NCI-H510A treated with DMSO at 0.1 percent for 48 hours (cell line): ENCODE data around the gene PTPRZ1.

Source experiments
- DNase-seq: peaks from one replicate; lab custom pipeline; 2025; lab: John Stamatoyannopoulos, UW

Gene PTPRZ1

DNA sequence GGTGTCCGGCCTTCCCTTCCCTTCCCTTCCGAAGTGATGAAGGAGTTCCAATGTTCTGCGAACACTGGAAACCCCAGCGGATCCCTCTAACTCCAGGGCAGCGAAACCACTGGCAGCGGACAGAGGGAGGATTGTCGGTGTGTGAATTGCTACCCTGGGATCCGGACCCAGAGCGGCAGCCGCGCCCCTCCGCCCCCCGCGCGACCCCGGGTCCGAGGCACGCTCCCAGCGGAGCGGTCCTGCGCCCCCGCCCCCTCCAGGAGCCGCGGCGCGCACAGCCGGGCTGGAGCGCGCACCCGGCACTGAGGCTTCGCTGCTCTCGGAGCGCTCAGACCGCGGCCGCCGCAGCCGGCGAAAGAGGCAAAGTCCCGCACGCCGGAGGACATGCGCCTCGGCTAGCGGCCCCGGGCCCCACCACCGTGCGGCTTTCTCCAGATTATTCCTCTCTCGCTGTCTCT lies at the start of gene PTPRZ1:
PTPRZ1 (plus strand) TSS at position 331 of the 458 bp plus-strand sequence. CDS start 339 bp downstream, outside the sequence.
- peak; percentile 2 for DNase-seq

GRCh38 chr7:121824276-121824675 lies 48.7 kb upstream of the PTPRZ1 start:
- DNase-seq, result no peak

GRCh38 chr7:121831351-121831750 lies 41.6 kb upstream of the PTPRZ1 start:
- DNase-seq, result no peak

- no peak for DNase-seq
Observed at GRCh38 chr7:121831801-121832200, 41.2 kb upstream of the PTPRZ1 start.

- DNase-seq, result no peak
Observed at GRCh38 chr7:121832347-121832746, 40.6 kb upstream of the PTPRZ1 start.

GRCh38 chr7:121833991-121834390 lies 39.0 kb upstream of the PTPRZ1 start:
- no peak for DNase-seq

DNA sequence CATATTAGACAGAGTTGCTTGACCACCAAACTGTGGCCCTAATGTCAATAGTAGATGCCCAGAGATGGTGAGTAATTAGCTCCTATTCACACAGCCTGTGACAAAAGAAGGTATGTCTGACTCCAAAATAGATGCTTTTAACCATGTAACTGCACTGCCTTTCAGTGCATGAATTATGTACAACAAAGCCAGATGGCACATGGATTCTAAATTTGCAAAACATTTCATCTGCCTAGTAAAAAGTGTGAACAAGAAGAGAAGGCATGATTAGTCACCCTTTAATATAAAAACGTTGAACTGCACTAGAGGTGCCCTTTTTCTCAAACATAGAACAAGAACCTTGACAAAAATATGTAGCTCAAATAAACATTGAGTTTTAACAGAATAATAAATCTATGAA lies 35.5 kb upstream of the PTPRZ1 start:
- no peak for DNase-seq

DNA sequence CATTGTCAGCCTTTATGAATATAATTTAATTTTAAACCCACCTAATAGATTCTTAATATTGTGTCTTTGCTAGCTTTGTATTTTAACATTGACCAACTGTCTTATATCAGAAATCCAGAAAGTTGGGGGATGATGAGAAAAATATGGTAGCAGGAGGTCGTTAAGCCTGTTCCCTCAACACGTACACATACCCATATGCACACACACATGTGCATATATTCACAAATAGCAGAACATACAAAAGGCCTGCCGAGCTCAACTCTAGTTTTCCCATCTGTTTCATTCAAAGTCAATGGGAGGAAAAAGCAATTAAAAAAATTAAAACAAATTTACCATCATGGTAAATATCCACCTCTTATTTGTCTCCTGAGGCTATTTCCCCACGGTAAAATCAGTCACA lies 25.9 kb upstream of the PTPRZ1 start:
- DNase-seq, result no peak

DNA sequence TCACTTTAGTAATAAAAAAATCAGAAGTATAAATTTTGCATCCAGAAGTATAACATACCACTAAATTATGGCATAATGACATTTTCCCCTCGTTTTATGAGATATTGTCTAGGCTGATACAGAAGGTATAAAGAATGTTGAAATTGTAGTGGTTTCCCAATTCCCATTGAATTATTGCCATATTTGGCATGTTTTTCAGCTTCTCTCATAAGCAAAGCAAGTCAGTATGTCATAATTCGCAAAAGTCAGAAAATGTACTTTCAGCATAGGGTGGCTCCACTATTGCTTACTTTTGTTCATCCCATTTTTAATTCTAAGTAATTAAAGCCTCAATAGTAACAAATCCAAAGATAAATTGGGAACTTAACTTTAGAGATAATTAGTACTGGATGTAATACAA lies 19.7 kb upstream of the PTPRZ1 start:
- DNase-seq, result no peak

DNA sequence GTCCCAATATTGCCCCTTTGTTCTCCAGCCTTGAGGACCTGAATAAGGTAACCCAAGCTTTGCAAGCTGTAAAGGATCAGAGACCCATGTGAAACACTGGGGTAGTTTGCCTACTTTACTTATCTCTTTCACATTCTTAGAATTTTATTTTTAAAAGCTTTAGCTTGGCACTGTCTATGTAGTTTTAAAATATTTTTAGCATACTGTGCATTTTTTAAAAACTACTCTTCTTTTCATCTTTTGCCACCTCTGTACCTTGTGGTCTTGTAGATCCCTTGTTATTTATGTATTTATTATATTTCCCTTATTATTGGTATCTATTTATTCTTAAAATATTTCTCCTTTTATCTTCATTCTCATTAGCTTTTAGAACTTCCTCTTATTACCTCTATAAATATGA lies 12.0 kb upstream of the PTPRZ1 start:
- no peak for DNase-seq

DNA sequence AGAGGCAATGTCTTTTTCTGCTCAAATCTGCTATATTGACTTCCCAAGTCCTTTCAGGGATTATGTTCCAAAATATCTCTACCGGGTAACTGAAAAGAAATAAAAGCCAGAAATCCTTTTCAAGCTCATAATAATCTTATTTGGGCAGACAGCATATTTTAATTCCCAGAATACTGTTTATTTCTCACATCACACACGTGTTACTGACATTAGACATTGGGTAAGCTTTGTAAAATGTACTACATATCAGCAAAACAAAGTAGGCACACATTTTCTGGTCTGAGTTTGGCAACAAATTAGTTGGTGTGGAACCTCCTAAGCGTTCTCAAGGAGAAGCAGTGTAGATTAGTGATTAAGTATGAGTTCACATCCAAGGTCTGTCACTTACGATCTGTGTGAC lies 10.4 kb upstream of the PTPRZ1 start:
- no peak for DNase-seq

- DNase-seq, result no peak
Observed at GRCh38 chr7:121871188-121871587, 1.8 kb upstream of the PTPRZ1 start.

GRCh38 chr7:121873289-121874194 lies 581 bp downstream of the PTPRZ1 start:
- DNase-seq, result peak; percentile 4

- no peak for DNase-seq
Observed at GRCh38 chr7:121874298-121874697, 1.3 kb downstream of the PTPRZ1 start.

GRCh38 chr7:121875203-121875602 lies 2.2 kb downstream of the PTPRZ1 start:
- no peak for DNase-seq

- no peak for DNase-seq
Observed at GRCh38 chr7:121876656-121877500, 3.9 kb downstream of the PTPRZ1 start.

DNA sequence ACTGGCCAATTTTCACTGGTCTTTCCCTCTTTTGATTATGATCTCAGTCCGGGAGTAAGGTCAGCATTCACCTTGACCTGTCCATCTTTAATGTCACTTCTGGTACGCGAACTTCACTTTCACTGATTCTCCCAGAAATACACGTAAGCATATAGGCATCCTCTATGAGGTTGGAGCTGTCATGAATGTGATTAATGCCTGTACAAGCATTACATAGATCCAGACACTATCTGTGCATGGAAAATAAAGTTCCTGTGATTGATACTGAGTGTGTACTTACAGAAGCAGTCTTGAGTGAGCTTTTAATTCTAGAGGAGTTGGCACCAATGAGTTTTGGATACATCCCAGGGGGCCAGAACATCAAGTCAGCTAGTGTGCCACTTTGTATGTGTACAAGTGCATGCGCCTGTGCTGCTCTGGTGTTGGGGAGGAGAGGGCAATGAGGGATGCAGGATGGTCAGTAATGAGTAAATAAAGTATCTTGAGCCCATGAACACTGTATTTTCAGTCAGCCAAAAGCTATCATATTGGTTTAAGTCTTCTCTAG lies 6.0 kb downstream of the PTPRZ1 start:
- no peak for DNase-seq

DNA sequence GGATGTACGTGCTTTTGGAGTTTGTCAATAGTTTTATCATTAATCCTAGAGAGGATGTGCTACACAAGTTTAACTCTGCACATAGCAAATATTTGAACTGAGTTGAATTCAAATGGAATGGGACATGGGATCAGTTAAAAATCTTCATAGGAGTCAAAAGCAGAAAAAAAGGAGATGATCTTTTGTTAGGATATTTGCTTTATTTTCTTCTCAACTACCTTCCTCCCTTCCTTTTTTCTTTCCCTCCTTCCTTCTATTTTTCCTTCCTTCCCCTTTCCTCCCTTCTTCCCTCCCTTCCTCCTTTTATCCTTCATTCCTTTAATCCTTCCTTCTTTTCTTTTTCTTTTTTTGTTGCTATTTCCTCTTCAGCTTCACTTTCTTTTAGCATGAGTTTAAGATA lies 6.6 kb downstream of the PTPRZ1 start:
- DNase-seq, result no peak

DNA sequence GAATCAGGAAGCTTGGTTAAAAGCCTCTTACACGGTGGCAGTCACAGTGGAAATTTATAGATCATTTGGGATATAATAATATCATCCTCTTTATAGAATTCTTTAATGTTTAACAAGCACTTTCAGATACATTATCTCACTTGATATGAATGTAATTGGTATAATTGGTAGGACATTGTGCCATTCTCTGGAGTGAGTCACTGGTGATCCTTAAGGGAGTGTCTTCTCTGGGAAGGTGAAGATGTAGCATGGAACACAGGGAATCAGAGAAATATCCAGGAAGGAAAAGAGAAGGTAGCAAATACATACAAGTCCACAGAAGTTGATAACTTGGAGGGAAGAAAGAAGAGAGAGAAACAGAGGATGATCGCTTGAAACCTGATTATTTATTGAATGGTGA lies 9.8 kb downstream of the PTPRZ1 start:
- DNase-seq, result no peak

GRCh38 chr7:121885166-121885920 lies 12.4 kb downstream of the PTPRZ1 start:
- DNase-seq, result no peak

DNA sequence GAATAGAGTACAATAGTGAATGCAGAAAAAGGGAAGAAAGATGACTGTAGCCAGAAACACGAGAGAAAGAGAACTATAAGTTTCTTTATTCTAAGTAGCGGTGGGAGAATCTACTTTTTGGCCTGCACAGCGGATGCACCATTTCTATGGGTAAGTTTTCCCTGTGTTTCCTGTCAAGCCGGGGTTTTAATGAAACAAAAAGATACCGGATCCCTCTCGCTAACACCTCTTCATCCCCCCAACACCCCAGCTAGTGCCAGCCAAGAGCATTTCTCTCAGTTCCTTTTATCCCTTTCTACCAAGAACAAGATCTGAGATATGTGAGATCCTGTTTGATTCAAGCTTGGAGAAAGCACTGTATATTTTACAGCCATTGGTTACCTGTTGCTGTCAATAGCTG lies 14.7 kb downstream of the PTPRZ1 start:
- no peak for DNase-seq

DNA sequence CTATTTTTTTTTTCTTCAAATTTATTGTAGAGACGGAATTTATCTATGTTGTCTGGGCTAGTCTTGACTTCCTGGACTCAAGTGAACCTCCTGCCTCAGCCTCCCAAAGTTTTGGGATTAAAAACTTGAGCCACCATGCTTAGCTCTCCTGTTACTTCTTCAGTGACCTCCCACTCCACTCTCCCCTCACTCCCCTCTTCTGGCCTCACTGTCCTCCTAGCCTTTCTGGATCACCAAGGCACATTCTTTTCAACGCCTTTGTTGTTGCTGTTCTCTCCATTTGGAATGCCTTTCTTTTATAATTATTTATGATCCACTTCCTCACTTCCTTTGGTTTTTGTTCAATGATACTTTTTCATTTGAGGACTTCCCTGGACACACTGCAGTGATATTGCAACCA lies 17.9 kb downstream of the PTPRZ1 start:
- DNase-seq, result no peak
